Ovary (tissue), 3 donors: ENCODE data around the gene ATP1A4.
"Not testable (repeated sequence)": the region's sequence is repeated elsewhere in the genome, so short reads cannot be mapped to it uniquely, and the experiment has no call there.

Experiments
- CTCF ChIP-seq, 3 donors: fragments of 450-650 bp in 2 of 3; fragments of 200-600 bp in 1 of 3; IDR thresholded peaks; one replicate each; pipeline versions ENCODE4 v1.5.1 to v1.8.0; 2016 to 2022; ENCODE audit warnings: antibody characterized with exemption in 3 of 3, mild to moderate bottlenecking in 1 of 3
- EP300 ChIP-seq: sonication (generic); formaldehyde crosslinking; IDR thresholded peaks from one replicate; pipeline ENCODE4 v1.6.1; 2017; ENCODE audit warnings: antibody characterized with exemption
- POLR2A ChIP-seq: fragments of 450-650 bp; IDR thresholded peaks from one replicate; pipeline ENCODE4 v1.6.1; 2017; ENCODE audit warnings: antibody characterized with exemption, mild to moderate bottlenecking, moderate library complexity
- donor health status: DM: no; HTN: no; CAD: no.

DNA sequence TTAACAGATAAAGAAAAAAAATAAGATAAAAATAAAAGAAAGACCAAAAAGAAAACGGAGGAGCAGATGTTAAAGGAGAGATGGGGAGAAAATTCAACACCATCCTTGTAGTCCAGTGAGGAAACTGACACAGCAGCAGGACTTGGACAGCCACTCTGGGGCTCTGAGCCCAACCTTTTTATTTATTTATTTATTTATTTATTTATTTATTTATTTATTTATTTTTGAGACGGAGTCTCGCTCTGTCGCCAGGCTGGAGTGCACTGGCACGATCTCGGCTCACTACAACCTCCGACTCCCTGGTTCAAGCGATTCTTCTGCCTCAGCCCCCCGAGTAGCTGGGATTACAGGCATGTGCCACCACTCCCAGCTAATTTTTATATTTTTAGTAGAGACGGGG lies 39.9 kb upstream of the ATP1A4 start:
- TF ChIP-seq CTCF (IDR thresholded peaks at IDR 0.05); POLR2A; EP300: not testable (repeated sequence)
